Inferior parietal cortex (tissue), 1 donor: ENCODE results near the gene SAYSD1.
A peak's percentile ranks its signal among the peaks of the same experiment; 100 is the strongest.

Experiments used
- DNase-seq: peaks from one replicate; pipeline ENCODE4 v3.0.0-alpha.2; 2016; ENCODE audit errors: extremely low spot score

SAYSD1 gene

GRCh38 chr6:39108041-39108839 lies 6.7 kb downstream of the SAYSD1 start:
- no peak for DNase-seq

GRCh38 chr6:39107641-39108040 lies 7.3 kb downstream of the SAYSD1 start:
- DNase-seq = no peak

GRCh38 chr6:39107034-39107433 lies 8.0 kb downstream of the SAYSD1 start:
- DNase-seq = no peak

- no peak for DNase-seq
These were observed 10.5 kb downstream of the SAYSD1 start for GRCh38 chr6:39104528-39104927.

GRCh38 chr6:39102821-39103136 lies 12.2 kb downstream of the SAYSD1 start:
- no peak for DNase-seq

GRCh38 chr6:39102071-39102820 lies 12.7 kb downstream of the SAYSD1 start:
- DNase-seq = peak; percentile 37

- DNase-seq = no peak
These were observed 14.6 kb downstream of the SAYSD1 start for GRCh38 chr6:39100358-39100757.

- no peak for DNase-seq
These were observed 19.4 kb downstream of the SAYSD1 start for GRCh38 chr6:39095578-39095977.

- no peak for DNase-seq
These were observed 21.8 kb downstream of the SAYSD1 start for GRCh38 chr6:39093149-39093708.

GRCh38 chr6:39092124-39092523 lies 22.9 kb downstream of the SAYSD1 start:
- DNase-seq = no peak

GRCh38 chr6:39091220-39091619 lies 23.8 kb downstream of the SAYSD1 start:
- no peak for DNase-seq

GRCh38 chr6:39090036-39090435 lies 24.9 kb downstream of the SAYSD1 start:
- no peak for DNase-seq

GRCh38 chr6:39088331-39088730 lies 26.7 kb downstream of the SAYSD1 start:
- peak; percentile 19 for DNase-seq

GRCh38 chr6:39087197-39087596 lies 27.8 kb downstream of the SAYSD1 start:
- no peak for DNase-seq

GRCh38 chr6:39086711-39087110 lies 28.3 kb downstream of the SAYSD1 start:
- DNase-seq = no peak

- no peak for DNase-seq
These were observed 28.7 kb downstream of the SAYSD1 start for GRCh38 chr6:39086294-39086693.

GRCh38 chr6:39085129-39085797 lies 29.7 kb downstream of the SAYSD1 start:
- no peak for DNase-seq

- DNase-seq = no peak
These were observed 30.5 kb downstream of the SAYSD1 start for GRCh38 chr6:39084506-39084905.

GRCh38 chr6:39083231-39083634 lies 31.8 kb downstream of the SAYSD1 start:
- DNase-seq = no peak

GRCh38 chr6:39082310-39082709 lies 32.7 kb downstream of the SAYSD1 start:
- DNase-seq = no peak

GRCh38 chr6:39080246-39080875 lies 34.6 kb downstream of the SAYSD1 start:
- no peak for DNase-seq
